Tibial nerve (tissue), 3 donors: ENCODE data around the gene ZDHHC16.

ENCODE experiments used
- POLR2A ChIP-seq, 2 donors: fragments of 450-650 bp; IDR thresholded peaks; one replicate each; pipeline ENCODE4 v1.6.1; 2017; ENCODE audit warnings: antibody characterized with exemption in 2 of 2, mild to moderate bottlenecking in 2 of 2, moderate library complexity in 2 of 2
- TF ChIP-seq, protein P1 (sequence below), 5 experiments: fragments of 200-600 bp in 3 of 5; fragments of 450-650 bp in 2 of 5; sonication (generic) in 3 of 5; IDR thresholded peaks; one replicate each; pipeline ENCODE4 v1.5.1; 2016 to 2019; ENCODE audit warnings: antibody characterized with exemption in 5 of 5, mild to moderate bottlenecking in 3 of 5, moderate library complexity in 2 of 5

DNA sequence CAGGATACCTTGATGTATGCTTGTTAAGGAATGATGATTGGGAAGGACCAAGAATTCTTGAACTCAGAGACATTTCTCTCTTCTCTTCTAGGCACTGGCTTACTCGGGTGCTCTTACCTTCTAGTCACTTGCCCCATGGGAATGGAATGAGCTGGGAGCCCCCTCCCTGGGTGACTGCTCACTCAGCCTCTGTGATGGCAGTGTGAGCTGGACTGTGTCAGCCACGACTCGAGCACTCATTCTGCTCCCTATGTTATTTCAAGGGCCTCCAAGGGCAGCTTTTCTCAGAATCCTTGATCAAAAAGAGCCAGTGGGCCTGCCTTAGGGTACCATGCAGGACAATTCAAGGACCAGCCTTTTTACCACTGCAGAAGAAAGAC, 10.7 kb downstream of the ZDHHC16 start:
- TF ChIP-seq, protein P1, sequence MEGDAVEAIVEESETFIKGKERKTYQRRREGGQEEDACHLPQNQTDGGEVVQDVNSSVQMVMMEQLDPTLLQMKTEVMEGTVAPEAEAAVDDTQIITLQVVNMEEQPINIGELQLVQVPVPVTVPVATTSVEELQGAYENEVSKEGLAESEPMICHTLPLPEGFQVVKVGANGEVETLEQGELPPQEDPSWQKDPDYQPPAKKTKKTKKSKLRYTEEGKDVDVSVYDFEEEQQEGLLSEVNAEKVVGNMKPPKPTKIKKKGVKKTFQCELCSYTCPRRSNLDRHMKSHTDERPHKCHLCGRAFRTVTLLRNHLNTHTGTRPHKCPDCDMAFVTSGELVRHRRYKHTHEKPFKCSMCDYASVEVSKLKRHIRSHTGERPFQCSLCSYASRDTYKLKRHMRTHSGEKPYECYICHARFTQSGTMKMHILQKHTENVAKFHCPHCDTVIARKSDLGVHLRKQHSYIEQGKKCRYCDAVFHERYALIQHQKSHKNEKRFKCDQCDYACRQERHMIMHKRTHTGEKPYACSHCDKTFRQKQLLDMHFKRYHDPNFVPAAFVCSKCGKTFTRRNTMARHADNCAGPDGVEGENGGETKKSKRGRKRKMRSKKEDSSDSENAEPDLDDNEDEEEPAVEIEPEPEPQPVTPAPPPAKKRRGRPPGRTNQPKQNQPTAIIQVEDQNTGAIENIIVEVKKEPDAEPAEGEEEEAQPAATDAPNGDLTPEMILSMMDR (IDR thresholded peaks at IDR 0.05) = no peak
- TF ChIP-seq POLR2A (IDR thresholded peaks at IDR 0.05) = no peak
